Glutamatergic neuron (in vitro differentiated cells): ENCODE measurements around the gene NUP62. TPM values are rescaled to one million over a fixed set of nuclear protein-coding genes. Genes with fewer than 3 reads are reported as not detected.
"Not testable (repeated sequence)": the region's sequence is repeated elsewhere in the genome, so short reads cannot be mapped to it uniquely, and the experiment has no call there.

Source experiments
- DNase-seq: peaks from one replicate; pipeline ENCODE4 v3.0.0; 2022
- H3K27ac Mint-ChIP-seq: one replicate; pipeline ENCODE4 v1.8.0; 2020; ENCODE audit warnings: mild to moderate bottlenecking, mixed read lengths, inconsistent platforms; ENCODE audit not compliant: unreplicated experiment
- H3K27me3 Mint-ChIP-seq: one replicate; pipeline ENCODE4 v1.8.0; 2020; ENCODE audit warnings: mild to moderate bottlenecking, moderate library complexity, mixed read lengths, inconsistent platforms; ENCODE audit not compliant: unreplicated experiment
- H3K36me3 Mint-ChIP-seq: one replicate; pipeline ENCODE4 v1.8.0; 2020; ENCODE audit warnings: mild to moderate bottlenecking, mixed read lengths, inconsistent platforms; ENCODE audit not compliant: unreplicated experiment
- H3K4me1 Mint-ChIP-seq: one replicate; pipeline ENCODE4 v1.8.0; 2020; ENCODE audit warnings: mild to moderate bottlenecking, low read depth, mixed read lengths, inconsistent platforms; ENCODE audit not compliant: unreplicated experiment
- H3K4me3 Mint-ChIP-seq: one replicate; pipeline ENCODE4 v1.8.0; 2020; ENCODE audit warnings: mild to moderate bottlenecking, mixed read lengths, inconsistent platforms; ENCODE audit not compliant: unreplicated experiment
- H3K9me3 Mint-ChIP-seq: one replicate; pipeline ENCODE4 v1.8.0; 2020; ENCODE audit warnings: mild to moderate bottlenecking, moderate library complexity, mixed read lengths, inconsistent platforms; ENCODE audit not compliant: unreplicated experiment
- CTCF ChIP-seq: fragments of 200-600 bp; sonication (generic); IDR thresholded peaks from one replicate; pipeline ENCODE4 v1.5.0; 2021; ENCODE audit not compliant: partially characterized antibody, unreplicated experiment
- total RNA-seq: library from RNA; stranded (reverse); fragmentation: NEBNext Ultra II Directional; extraction: Animal tissue kit (Norgen Biotek cat#: 25700); gene quantifications from one replicate; pipeline ENCODE4 v1.2.1, GENCODE V29; 2021; ENCODE audit not compliant: unreplicated experiment

NUP62 gene
- total RNA-seq, 1 donor from 2014 or later = 65.4 TPM

GRCh38 chr19:49968279-49968922 is 39.1 kb upstream of the NUP62 start:
- no peaks in the 10 kb centered on the region for H3K4me1 Mint-ChIP-seq
- no peak overlapping the region for H3K27ac Mint-ChIP-seq
- DNase-seq = no peak
- H3K4me3 Mint-ChIP-seq = no peak overlapping the region
- peaks cover 4% of the 10 kb centered on the region for H3K9me3 Mint-ChIP-seq
- H3K36me3 Mint-ChIP-seq = peaks cover 2% of the 10 kb centered on the region
- no peak for TF ChIP-seq CTCF
- H3K27me3 Mint-ChIP-seq = peaks cover 7% of the 10 kb centered on the region

GRCh38 chr19:49960980-49961379 is 31.7 kb upstream of the NUP62 start, which contains the start of gene SIGLEC11:
SIGLEC11 (minus strand) TSS chr19:49961172; CDS start chr19:49961081, 91 bp downstream.
- DNase-seq, H3K4me1 Mint-ChIP-seq, H3K9me3 Mint-ChIP-seq, H3K4me3 Mint-ChIP-seq, H3K27me3 Mint-ChIP-seq, H3K36me3 Mint-ChIP-seq, H3K27ac Mint-ChIP-seq: not testable (repeated sequence)

- H3K9me3 Mint-ChIP-seq, H3K4me1 Mint-ChIP-seq, H3K27ac Mint-ChIP-seq, H3K4me3 Mint-ChIP-seq, H3K36me3 Mint-ChIP-seq, DNase-seq, H3K27me3 Mint-ChIP-seq: not testable (repeated sequence)
Measured at GRCh38 chr19:49959892-49960291, 30.6 kb upstream of the NUP62 start.

- not testable (repeated sequence) for H3K9me3 Mint-ChIP-seq, H3K36me3 Mint-ChIP-seq, H3K27ac Mint-ChIP-seq, DNase-seq, H3K4me3 Mint-ChIP-seq, H3K27me3 Mint-ChIP-seq
- peaks cover 11% of the 10 kb centered on the region for H3K4me1 Mint-ChIP-seq
Measured at GRCh38 chr19:49958596-49958995, 29.3 kb upstream of the NUP62 start.

- not testable (repeated sequence) for H3K27me3 Mint-ChIP-seq, H3K27ac Mint-ChIP-seq, H3K4me3 Mint-ChIP-seq, H3K36me3 Mint-ChIP-seq, DNase-seq, H3K9me3 Mint-ChIP-seq
- H3K4me1 Mint-ChIP-seq = peaks cover 11% of the 10 kb centered on the region
Measured at GRCh38 chr19:49958144-49958543, 28.8 kb upstream of the NUP62 start.

GRCh38 chr19:49957262-49957915 is 28.1 kb upstream of the NUP62 start:
- no peak for DNase-seq
- Mint-ChIP-seq H3K27ac (no peak overlapping the region), H3K9me3 (peaks cover 2% of the 10 kb centered on the region), H3K36me3 (no peaks in the 10 kb centered on the region), H3K4me3 (no peak overlapping the region), H3K4me1 (peaks cover 11% of the 10 kb centered on the region), H3K27me3 (peaks cover 3% of the 10 kb centered on the region)
- TF ChIP-seq CTCF = no peak

GRCh38 chr19:49956115-49956495 is 26.8 kb upstream of the NUP62 start:
- Mint-ChIP-seq H3K4me3 (no peak overlapping the region), H3K36me3 (no peaks in the 10 kb centered on the region), H3K27me3 (peaks cover 3% of the 10 kb centered on the region), H3K4me1 (peaks cover 11% of the 10 kb centered on the region), H3K9me3 (peaks cover 2% of the 10 kb centered on the region), H3K27ac (no peak overlapping the region)
- DNase-seq = no peak
- TF ChIP-seq CTCF = no peak
